Ishikawa (cell line): ENCODE data around the gene ZNF423.

ENCODE experiments used
- CEBPB ChIP-seq: IDR thresholded peaks from 2 replicates; pipeline ENCODE4 v1.6.1; 2012
- CREB1 ChIP-seq: IDR thresholded peaks from 2 replicates; pipeline ENCODE4 v1.6.1; 2012; ENCODE audit warnings: low read depth
- EGR1 ChIP-seq: IDR thresholded peaks from 2 replicates; pipeline ENCODE4 v1.6.1; 2012
- EP300 ChIP-seq: IDR thresholded peaks from 2 replicates; pipeline ENCODE4 v1.6.1; 2012; ENCODE audit warnings: borderline replicate concordance
- FOXM1 ChIP-seq: IDR thresholded peaks from 2 replicates; pipeline ENCODE4 v1.6.1; 2012; ENCODE audit warnings: low read depth, borderline replicate concordance
- NFIC ChIP-seq: IDR thresholded peaks from 2 replicates; pipeline ENCODE4 v1.6.1; 2012
- RAD21 ChIP-seq: IDR thresholded peaks from 2 replicates; pipeline ENCODE4 v1.6.1; 2012; ENCODE audit warnings: low read depth
- TAF1 ChIP-seq: IDR thresholded peaks from 2 replicates; pipeline ENCODE4 v1.6.1; 2012; ENCODE audit warnings: low read depth, mild to moderate bottlenecking
- TCF12 ChIP-seq: IDR thresholded peaks from 2 replicates; pipeline ENCODE4 v1.6.1; 2012; ENCODE audit warnings: low read depth
- TEAD4 ChIP-seq: IDR thresholded peaks from 2 replicates; pipeline ENCODE4 v1.6.1; 2012
- USF1 ChIP-seq: IDR thresholded peaks from 2 replicates; pipeline ENCODE4 v1.6.1; 2012
- YY1 ChIP-seq: IDR thresholded peaks from 2 replicates; pipeline ENCODE4 v1.6.1; 2012; ENCODE audit warnings: low read depth
- ZBTB7A ChIP-seq: IDR thresholded peaks from 2 replicates; pipeline ENCODE4 v1.6.1; 2012; ENCODE audit warnings: low read depth
- TF ChIP-seq, protein P1 (sequence below): IDR thresholded peaks from 2 replicates; pipeline ENCODE4 v1.6.1; 2012; ENCODE audit warnings: low read depth, mild to moderate bottlenecking
- TF ChIP-seq, protein P2 (sequence below): IDR thresholded peaks from 2 replicates; pipeline ENCODE4 v1.6.1; 2012

The ZNF423 gene

DNA sequence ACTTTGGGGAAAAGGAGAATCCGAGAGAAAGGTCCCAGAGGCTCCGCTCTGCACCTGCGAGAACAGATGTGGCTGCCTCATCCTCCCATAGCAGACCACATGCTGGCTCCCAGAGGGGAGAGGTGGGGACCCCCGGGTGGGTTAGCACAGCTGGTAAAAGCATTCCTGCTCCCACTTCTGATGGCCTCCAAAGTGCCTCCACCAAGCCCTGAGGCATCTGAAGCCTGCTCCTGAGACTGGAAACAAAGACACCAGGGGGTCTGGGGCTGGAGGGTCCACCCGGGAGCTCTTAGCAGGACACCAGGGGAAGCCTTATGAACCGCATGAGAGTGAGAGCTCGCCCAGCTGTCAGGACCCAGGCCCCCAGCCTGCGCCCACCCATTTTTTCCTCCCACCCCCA lies 46.4 kb downstream of the ZNF423 start:
- TF ChIP-seq, protein P1, sequence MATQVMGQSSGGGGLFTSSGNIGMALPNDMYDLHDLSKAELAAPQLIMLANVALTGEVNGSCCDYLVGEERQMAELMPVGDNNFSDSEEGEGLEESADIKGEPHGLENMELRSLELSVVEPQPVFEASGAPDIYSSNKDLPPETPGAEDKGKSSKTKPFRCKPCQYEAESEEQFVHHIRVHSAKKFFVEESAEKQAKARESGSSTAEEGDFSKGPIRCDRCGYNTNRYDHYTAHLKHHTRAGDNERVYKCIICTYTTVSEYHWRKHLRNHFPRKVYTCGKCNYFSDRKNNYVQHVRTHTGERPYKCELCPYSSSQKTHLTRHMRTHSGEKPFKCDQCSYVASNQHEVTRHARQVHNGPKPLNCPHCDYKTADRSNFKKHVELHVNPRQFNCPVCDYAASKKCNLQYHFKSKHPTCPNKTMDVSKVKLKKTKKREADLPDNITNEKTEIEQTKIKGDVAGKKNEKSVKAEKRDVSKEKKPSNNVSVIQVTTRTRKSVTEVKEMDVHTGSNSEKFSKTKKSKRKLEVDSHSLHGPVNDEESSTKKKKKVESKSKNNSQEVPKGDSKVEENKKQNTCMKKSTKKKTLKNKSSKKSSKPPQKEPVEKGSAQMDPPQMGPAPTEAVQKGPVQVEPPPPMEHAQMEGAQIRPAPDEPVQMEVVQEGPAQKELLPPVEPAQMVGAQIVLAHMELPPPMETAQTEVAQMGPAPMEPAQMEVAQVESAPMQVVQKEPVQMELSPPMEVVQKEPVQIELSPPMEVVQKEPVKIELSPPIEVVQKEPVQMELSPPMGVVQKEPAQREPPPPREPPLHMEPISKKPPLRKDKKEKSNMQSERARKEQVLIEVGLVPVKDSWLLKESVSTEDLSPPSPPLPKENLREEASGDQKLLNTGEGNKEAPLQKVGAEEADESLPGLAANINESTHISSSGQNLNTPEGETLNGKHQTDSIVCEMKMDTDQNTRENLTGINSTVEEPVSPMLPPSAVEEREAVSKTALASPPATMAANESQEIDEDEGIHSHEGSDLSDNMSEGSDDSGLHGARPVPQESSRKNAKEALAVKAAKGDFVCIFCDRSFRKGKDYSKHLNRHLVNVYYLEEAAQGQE = no peak
- TF ChIP-seq CREB1 = no peak

GRCh38 chr16:49809062-49809461 lies 46.9 kb downstream of the ZNF423 start:
- TF ChIP-seq ZBTB7A (no peak), EP300 (no peak), TAF1 (no peak), NFIC (no peak), YY1 (no peak), USF1 (no peak), EGR1 (no peak), CEBPB (no peak)
- TF ChIP-seq, protein P1 = no peak

- TF ChIP-seq, protein P2, sequence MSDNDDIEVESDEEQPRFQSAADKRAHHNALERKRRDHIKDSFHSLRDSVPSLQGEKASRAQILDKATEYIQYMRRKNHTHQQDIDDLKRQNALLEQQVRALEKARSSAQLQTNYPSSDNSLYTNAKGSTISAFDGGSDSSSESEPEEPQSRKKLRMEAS = no peak
- no peak for TF ChIP-seq FOXM1
- no peak for TF ChIP-seq EGR1
- no peak for TF ChIP-seq CREB1
- TF ChIP-seq RAD21 = no peak
- TF ChIP-seq, protein P1 = no peak
- TF ChIP-seq TAF1 = no peak
- TF ChIP-seq CEBPB = no peak
Observed at GRCh38 chr16:49806446-49806845, 49.5 kb downstream of the ZNF423 start.

DNA sequence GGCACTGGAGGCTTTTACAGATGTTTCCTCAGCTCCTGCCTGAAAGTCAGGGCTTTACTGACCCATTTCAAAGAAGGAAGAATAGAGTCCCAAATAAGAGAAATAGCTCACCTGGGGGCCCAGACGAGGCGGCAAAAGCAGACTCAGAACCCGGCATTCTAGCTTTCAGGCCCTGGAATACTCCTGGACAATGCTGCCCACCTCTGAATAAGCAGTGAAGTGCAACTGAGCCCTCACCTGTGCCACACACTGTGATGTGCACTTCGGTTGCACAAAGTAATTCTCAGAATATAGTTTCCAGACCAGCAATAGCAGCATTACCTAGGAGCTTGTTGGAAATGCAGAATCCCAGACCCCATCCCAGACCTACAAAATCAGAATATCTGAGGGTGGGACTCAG lies 54.6 kb downstream of the ZNF423 start:
- TF ChIP-seq RAD21 (peak; percentile 32; the same call in 1 of the 2 replicates), CEBPB (no peak)

- no peak for TF ChIP-seq USF1
- TF ChIP-seq NFIC = no peak
- TF ChIP-seq, protein P2 = no peak
- TF ChIP-seq EP300 = no peak
- TF ChIP-seq CREB1 = no peak
- no peak for TF ChIP-seq TAF1
- TF ChIP-seq TEAD4 = no peak
- TF ChIP-seq YY1 = no peak
- TF ChIP-seq TCF12 = no peak
- no peak for TF ChIP-seq CEBPB
- TF ChIP-seq, protein P1 = no peak
- no peak for TF ChIP-seq RAD21
- TF ChIP-seq ZBTB7A = no peak
Observed at GRCh38 chr16:49800876-49801275, 55.0 kb downstream of the ZNF423 start.
